Muscle of leg (tissue), 16 donors: ENCODE measurements around the gene NUDT12. TPM values are rescaled to one million over a fixed set of nuclear protein-coding genes. Genes with fewer than 3 reads are reported as not detected.

Source experiments
- DNase-seq: peaks from one replicate; pipeline ENCODE4 v3.0.0; 2013
- H3K27ac ChIP-seq: one replicate; pipeline ENCODE4 v1.5.1; 2013; ENCODE audit warnings: mild to moderate bottlenecking, low read length, control low read depth
- H3K27me3 ChIP-seq: one replicate; pipeline ENCODE4 v1.6.1; 2013; ENCODE audit warnings: low read length; ENCODE audit not compliant: control insufficient read depth, insufficient read depth
- H3K36me3 ChIP-seq: one replicate; pipeline ENCODE4 v1.6.1; 2013; ENCODE audit warnings: low read length; ENCODE audit not compliant: control insufficient read depth, insufficient read depth
- H3K4me1 ChIP-seq: one replicate; pipeline ENCODE4 v1.6.1; 2013; ENCODE audit warnings: low read length; ENCODE audit not compliant: control insufficient read depth, insufficient read depth
- H3K4me3 ChIP-seq: one replicate; pipeline ENCODE4 v1.5.1; 2013; ENCODE audit warnings: low read length, control low read depth
- H3K9me3 ChIP-seq: replicated peaks from 2 replicates; pipeline ENCODE4 v1.6.1; 2013; ENCODE audit warnings: low read depth, low read length; ENCODE audit not compliant: control insufficient read depth
- WGBS: methylation state at CpG from one replicate; pipeline ENCODE4 v1.1.5; 2013; ENCODE audit warnings: missing lambda C conversion rate; ENCODE audit not compliant: insufficient coverage; 5-methylcytosine and 5-hydroxymethylcytosine counted together
- long read RNA-seq, 11 donors: transcript quantifications; one replicate each; lab custom pipeline, GENCODE V29; 2026
- polyA plus RNA-seq, 8 donors: library from polyadenylated mRNA; unstranded; fragments of 120-200 nt; gene quantifications; one replicate each; pipeline versions ENCODE4 v1.2.1 to v1.2.3, GENCODE V29; 2013; ENCODE audit warnings: inconsistent platforms in 1 of 8, low replicate concordance in 1 of 8; ENCODE audit not compliant: insufficient read length in 8 of 8, insufficient read depth in 1 of 8
- total RNA-seq: library from RNA; stranded (reverse); fragments of 120-200 nt; gene quantifications from one replicate; pipeline ENCODE4 v1.2.4, GENCODE V29; 2013

NUDT12 gene
- 14.0 TPM for total RNA-seq
- polyA plus RNA-seq, result 10 to 100 TPM in 6 of 8 donors, 1 to 10 TPM in 2; 8.8 to 13.5 (median 11.9) TPM
- long read RNA-seq, donor 1, result 0 reads
- long read RNA-seq, donor 2, result 0 reads
- long read RNA-seq, donor 3, partial matches to known transcripts, result 0 of 5 reads
- long read RNA-seq, donor 3, other reads (novel, unspliced or antisense), result 0 of 5 reads
- long read RNA-seq, donor 4, partial matches to known transcripts, result 0 of 1 reads
- long read RNA-seq, donor 4, other reads (novel, unspliced or antisense), result 0 of 1 reads
- long read RNA-seq, donor 5, partial matches to known transcripts, result 9 of 11 reads
- long read RNA-seq, donor 5, other reads (novel, unspliced or antisense), result 0 of 11 reads
- long read RNA-seq, donor 6, partial matches to known transcripts, result 0 of 2 reads
- long read RNA-seq, donor 6, other reads (novel, unspliced or antisense), result 0 of 2 reads
- long read RNA-seq, donor 7, partial matches to known transcripts, result 0 of 4 reads
- long read RNA-seq, donor 7, other reads (novel, unspliced or antisense), result 0 of 4 reads
- long read RNA-seq, donor 8, result 0 reads
- long read RNA-seq, donor 9, result 0 reads
- long read RNA-seq, donor 10, partial matches to known transcripts, result 5 of 7 reads
- long read RNA-seq, donor 10, other reads (novel, unspliced or antisense), result 0 of 7 reads
- long read RNA-seq, donor 11, partial matches to known transcripts, result 0 of 1 reads
- long read RNA-seq, donor 11, other reads (novel, unspliced or antisense), result 0 of 1 reads

DNA sequence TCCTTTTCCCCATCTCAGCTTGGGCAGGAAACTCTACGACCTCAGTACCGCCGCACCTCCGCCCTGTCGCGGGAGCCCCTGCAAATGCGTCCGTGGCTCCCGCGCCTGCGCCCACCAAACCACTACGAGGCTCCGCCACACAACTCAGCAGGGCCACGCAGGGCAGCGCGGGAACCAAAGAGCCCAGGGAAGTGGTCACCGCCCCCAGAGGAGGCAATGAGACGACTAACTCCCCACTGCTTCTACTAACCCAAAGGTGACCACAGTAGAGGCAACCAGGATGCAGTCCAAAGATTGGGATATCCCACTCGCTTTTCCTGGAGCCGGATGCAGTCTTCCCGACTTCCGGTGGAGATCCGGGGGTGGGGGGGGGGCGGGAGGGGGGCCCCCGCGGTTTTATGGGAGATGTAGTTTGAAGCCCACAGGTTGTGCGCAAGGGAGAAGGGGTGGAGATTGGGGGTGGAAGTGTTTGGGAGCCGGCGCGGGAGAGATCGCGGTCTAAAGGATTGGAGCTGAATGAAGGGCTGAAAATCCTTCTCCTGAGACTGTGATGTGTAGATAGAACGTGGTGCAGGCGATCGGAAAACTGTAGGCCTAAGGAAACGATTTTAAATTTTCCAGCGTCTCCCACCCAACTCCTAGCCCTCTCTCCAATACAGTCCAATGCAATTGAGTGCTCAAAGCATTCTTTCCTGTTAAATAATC lies at the start of gene NUDT12:
NUDT12 (minus strand) TSS at position 337 of the 705 bp plus-strand sequence. CDS start 2,541 bp downstream, outside the sequence.
- Histone ChIP-seq H3K4me3 (peak within 1 kb of the TSS; percentile 76), H3K9me3 (no peaks in the 10 kb centered on the region), H3K4me1 (peaks cover 3% of the 10 kb centered on the region), H3K27ac (peak within 1 kb of the TSS; percentile 97), H3K36me3 (no peaks in the 10 kb centered on the region), H3K27me3 (no peaks in the 10 kb centered on the region)
- peak; percentile 93 for DNase-seq
- WGBS, result 1% methylated on average over 20 of the region's 37 CpGs

- Histone ChIP-seq H3K27me3 (no peaks in the 10 kb centered on the region), H3K4me3 (no peak overlapping the region), H3K36me3 (no peaks in the 10 kb centered on the region), H3K27ac (no peak overlapping the region), H3K4me1 (no peaks in the 10 kb centered on the region), H3K9me3 (no peaks in the 10 kb centered on the region)
- no peak for DNase-seq
Observed at GRCh38 chr5:103607346-103607745, 44.8 kb upstream of the NUDT12 start.

GRCh38 chr5:103605277-103605676 lies 42.7 kb upstream of the NUDT12 start:
- H3K27me3 ChIP-seq, result no peaks in the 10 kb centered on the region
- no peak overlapping the region for H3K27ac ChIP-seq
- no CpG with 5 or more reads among the region's 2 CpGs for WGBS
- no peaks in the 10 kb centered on the region for H3K9me3 ChIP-seq
- no peaks in the 10 kb centered on the region for H3K36me3 ChIP-seq
- no peak overlapping the region for H3K4me3 ChIP-seq
- DNase-seq, result no peak
- no peaks in the 10 kb centered on the region for H3K4me1 ChIP-seq

DNA sequence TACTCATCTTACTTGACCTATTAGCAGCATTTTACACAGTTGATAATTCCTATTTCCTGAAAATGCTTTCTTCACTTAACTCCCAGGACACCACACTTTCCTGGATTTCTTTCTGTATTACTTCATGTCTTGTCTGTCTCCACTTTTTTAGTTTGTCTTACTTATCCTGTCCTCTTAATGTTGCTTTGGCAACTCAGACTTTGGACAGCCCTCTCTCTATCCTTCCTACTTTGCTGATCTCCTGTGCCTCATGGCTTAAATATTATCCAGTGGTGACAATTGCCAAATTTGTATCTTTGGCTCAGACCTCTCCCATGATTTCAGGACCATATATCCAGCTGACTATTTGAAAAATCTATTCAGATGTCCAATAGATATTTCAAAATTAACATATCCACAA lies 39.8 kb upstream of the NUDT12 start:
- Histone ChIP-seq H3K36me3 (no peaks in the 10 kb centered on the region), H3K4me3 (no peak overlapping the region), H3K9me3 (no peaks in the 10 kb centered on the region), H3K27me3 (no peaks in the 10 kb centered on the region), H3K4me1 (no peaks in the 10 kb centered on the region), H3K27ac (no peak overlapping the region)
- DNase-seq, result peak; percentile 32

DNA sequence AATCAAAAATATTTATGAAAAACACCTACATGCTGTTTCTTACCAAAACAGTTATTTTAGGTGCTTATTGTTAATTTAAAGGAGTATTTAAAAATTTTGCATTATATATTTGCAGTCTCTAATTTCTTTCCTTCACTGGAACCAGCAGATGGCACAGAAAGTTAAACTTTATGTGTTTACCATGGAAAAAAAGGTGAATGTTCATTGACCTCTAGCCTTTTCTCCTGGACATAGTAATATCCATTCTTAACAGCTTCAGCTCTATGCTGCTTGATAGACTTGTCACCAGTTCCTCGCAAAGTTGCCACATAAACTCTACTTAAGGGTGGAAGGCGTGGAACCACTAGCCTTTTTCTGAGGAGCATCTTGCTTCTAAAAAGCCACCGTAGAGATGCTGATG lies 38.7 kb upstream of the NUDT12 start:
- Histone ChIP-seq H3K27ac (no peak overlapping the region), H3K27me3 (no peaks in the 10 kb centered on the region), H3K4me3 (no peak overlapping the region), H3K36me3 (no peaks in the 10 kb centered on the region), H3K4me1 (no peaks in the 10 kb centered on the region), H3K9me3 (no peaks in the 10 kb centered on the region)
- DNase-seq, result no peak
- WGBS, result no CpG with 5 or more reads among the region's 3 CpGs

DNA sequence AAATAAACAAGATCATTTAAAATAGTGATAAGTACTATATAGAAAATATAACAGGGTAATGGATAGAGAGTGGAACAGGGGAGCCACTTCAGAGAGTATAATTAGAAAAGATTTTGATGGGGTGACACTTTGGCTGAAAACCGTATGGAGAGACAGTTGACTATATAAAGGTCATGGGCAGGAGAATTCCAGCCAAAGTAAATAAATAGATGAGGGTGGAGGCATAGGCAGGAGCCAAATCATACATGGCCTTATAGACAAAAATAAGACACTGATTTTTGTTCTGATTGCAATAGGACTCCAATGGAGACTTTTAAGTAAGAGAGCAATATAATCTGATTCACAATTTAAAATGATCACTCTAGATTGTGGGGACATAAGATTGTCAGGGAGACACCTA lies 37.5 kb upstream of the NUDT12 start:
- Histone ChIP-seq H3K36me3 (no peaks in the 10 kb centered on the region), H3K27ac (no peak overlapping the region), H3K4me1 (no peaks in the 10 kb centered on the region), H3K4me3 (no peak overlapping the region), H3K9me3 (no peaks in the 10 kb centered on the region), H3K27me3 (no peaks in the 10 kb centered on the region)
- DNase-seq, result no peak
- WGBS, result 50% methylated on average over 1 of the region's 1 CpG

GRCh38 chr5:103598997-103599566 lies 36.5 kb upstream of the NUDT12 start:
- Histone ChIP-seq H3K4me1 (no peaks in the 10 kb centered on the region), H3K27me3 (no peaks in the 10 kb centered on the region), H3K9me3 (no peaks in the 10 kb centered on the region), H3K4me3 (no peak overlapping the region), H3K27ac (no peak overlapping the region), H3K36me3 (no peaks in the 10 kb centered on the region)
- no peak for DNase-seq
- 40% methylated on average over 1 of the region's 3 CpGs for WGBS

DNA sequence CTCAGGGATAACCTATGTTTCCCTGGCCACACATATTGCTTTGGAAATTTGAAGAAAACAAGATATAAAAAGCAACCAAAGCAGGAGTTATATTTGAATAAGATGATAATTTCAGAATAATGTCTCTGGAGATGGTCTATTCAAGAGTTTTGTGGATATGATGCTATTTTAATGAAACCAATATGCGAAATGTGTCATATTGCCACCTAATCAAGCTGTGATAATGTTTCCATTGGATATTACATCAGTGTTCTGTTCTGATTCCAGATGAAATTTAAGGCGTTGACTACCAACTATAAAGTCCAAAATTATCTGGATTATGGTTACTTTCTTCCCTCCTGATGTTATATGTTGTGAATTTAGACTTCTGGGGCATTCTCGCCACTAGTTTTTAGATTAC lies 27.6 kb upstream of the NUDT12 start:
- Histone ChIP-seq H3K4me1 (no peaks in the 10 kb centered on the region), H3K36me3 (no peaks in the 10 kb centered on the region), H3K27me3 (no peaks in the 10 kb centered on the region), H3K27ac (no peak overlapping the region), H3K4me3 (no peak overlapping the region), H3K9me3 (no peaks in the 10 kb centered on the region)
- WGBS, result no CpG with 5 or more reads among the region's 3 CpGs
- peak; percentile 63 for DNase-seq

DNA sequence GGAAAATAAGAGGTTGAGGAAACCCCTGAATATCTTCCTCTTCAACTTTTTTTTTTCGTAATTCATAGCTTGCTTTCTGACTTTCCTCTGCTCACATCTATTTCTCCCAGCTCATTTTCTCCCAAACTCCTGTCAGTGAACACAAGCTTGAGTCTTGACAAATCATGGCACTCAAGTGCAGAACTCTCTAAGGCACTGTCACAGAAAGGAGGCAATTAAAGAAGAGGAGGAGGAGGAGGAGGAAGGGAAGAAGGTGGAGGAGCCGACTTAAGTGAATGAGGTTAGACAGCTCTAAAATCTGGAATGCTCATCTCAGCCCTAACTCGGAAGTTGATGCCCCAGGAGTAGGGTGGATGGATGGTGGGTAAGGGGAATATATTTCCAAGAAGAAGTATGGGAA lies 27.2 kb upstream of the NUDT12 start:
- WGBS, result 43% methylated on average over 1 of the region's 3 CpGs
- peak; percentile 6 for DNase-seq
- Histone ChIP-seq H3K27ac (no peak overlapping the region), H3K36me3 (no peaks in the 10 kb centered on the region), H3K27me3 (no peaks in the 10 kb centered on the region), H3K4me1 (no peaks in the 10 kb centered on the region), H3K4me3 (no peak overlapping the region), H3K9me3 (no peaks in the 10 kb centered on the region)

- no CpG with 5 or more reads among the region's 3 CpGs for WGBS
- no peak overlapping the region for H3K27ac ChIP-seq
- no peaks in the 10 kb centered on the region for H3K9me3 ChIP-seq
- DNase-seq, result no peak
- no peak overlapping the region for H3K4me3 ChIP-seq
- no peaks in the 10 kb centered on the region for H3K4me1 ChIP-seq
- no peaks in the 10 kb centered on the region for H3K27me3 ChIP-seq
- no peaks in the 10 kb centered on the region for H3K36me3 ChIP-seq
Observed at GRCh38 chr5:103589357-103589756, 26.8 kb upstream of the NUDT12 start.
